Peyer's patch (tissue), 4 donors: ENCODE results near the gene AUTS2. TPM values are rescaled to one million over a fixed set of nuclear protein-coding genes. Genes with fewer than 3 reads are reported as not detected.

ENCODE experiments used
- DNase-seq, 3 donors: peaks; one replicate each; pipeline ENCODE4 v3.0.0-alpha.2; 2017 to 2019
- H3K27ac ChIP-seq, 4 donors: fragments of 200-600 bp; sonication (generic); one replicate each; pipeline ENCODE4 v1.5.1; 2016 to 2019
- H3K27me3 ChIP-seq, 2 donors: fragments of 200-600 bp; sonication (generic); one replicate each; pipeline ENCODE4 v1.5.1; 2019
- H3K36me3 ChIP-seq, 3 donors: fragments of 200-600 bp; sonication (generic); one replicate each; pipeline ENCODE4 v1.5.1; 2016 to 2019
- H3K4me1 ChIP-seq, 4 donors: fragments of 200-600 bp; sonication (generic); one replicate each; pipeline ENCODE4 v1.5.1; 2016 to 2019
- H3K4me3 ChIP-seq, 4 donors: fragments of 200-600 bp; sonication (generic); 1 replicate in 3 of 4; 2 replicates in 1 of 4; pipeline ENCODE4 v1.5.1; 2016 to 2019; ENCODE audit warnings: mild to moderate bottlenecking in 1 of 4
- H3K9me3 ChIP-seq, 4 donors: fragments of 200-600 bp; sonication (generic); one replicate each; pipeline ENCODE4 v1.5.1; 2016 to 2019; ENCODE audit warnings: mild to moderate bottlenecking in 1 of 4
- CTCF ChIP-seq, 6 experiments: fragments of 450-650 bp in 4 of 6; fragments of 200-600 bp in 2 of 6; sonication (generic) in 1 of 6; IDR thresholded peaks; one replicate each; pipeline ENCODE4 v1.5.1; 2017 to 2019; ENCODE audit warnings: antibody characterized with exemption in 6 of 6, mild to moderate bottlenecking in 3 of 6, moderate library complexity in 1 of 6
- POLR2A ChIP-seq, 2 donors: fragments of 450-650 bp; IDR thresholded peaks; one replicate each; pipeline ENCODE4 v1.5.1; 2017; ENCODE audit warnings: antibody characterized with exemption in 2 of 2, mild to moderate bottlenecking in 2 of 2, moderate library complexity in 2 of 2
- total RNA-seq, 4 donors: library from RNA; depleted of rRNA; stranded (reverse); fragments of >200 nt; gene quantifications; one replicate each; pipeline ENCODE4 v1.1.0, GENCODE V29; 2016

AUTS2 gene
- total RNA-seq, 4 donors from 2014 or later: 55.9 to 90.0 (median 72.6) TPM

DNA sequence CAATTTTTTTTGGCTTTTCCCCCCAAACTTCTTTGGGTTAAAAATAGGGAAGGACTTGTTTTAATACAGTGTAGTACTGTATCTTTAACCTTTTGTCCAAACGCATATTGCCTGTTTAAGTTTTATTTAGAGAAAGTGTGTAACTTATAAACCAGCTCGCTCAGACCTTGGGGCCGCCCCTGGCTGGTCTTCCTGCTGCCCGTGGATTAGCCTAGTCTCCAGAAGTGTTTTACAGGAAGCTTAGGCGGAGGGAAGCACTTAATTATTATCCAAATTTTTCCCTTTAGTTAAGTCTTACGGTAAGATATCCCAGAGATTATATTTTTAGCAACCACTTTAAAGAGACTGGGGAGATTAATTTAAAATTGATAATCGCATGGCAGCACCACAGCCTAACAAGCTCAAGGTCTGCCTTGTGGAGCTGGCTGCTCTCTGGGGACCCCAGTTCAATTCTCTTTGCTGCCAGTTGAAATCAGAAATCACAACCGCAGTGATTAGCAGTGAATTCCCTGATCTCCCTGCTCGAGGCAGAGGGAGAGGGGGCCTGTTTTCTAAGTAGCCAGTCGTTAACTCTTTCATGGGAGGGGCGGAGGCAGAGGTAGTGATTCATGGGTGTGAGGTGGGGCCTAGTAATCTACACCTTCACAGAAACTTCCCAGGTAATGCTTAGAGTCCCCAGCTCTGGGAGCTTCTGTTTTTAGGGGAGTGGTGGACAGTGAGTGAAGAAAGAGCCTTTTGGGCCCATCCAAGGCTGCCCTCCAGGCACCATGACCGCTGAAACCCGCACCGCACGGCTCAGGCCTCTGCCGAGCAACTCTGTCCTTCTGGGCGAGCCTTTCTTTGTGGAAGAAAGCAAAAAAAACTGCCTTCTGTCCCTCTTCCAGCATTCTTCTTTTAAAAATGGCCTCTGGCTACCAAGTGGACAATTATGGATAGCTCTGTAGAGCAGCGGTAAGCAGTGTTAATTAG lies 984.9 kb downstream of the AUTS2 start:
- Histone ChIP-seq H3K9me3 (no peaks in the 10 kb centered on the region), H3K27ac (no peak overlapping the region), H3K27me3 (no peaks in the 10 kb centered on the region), H3K4me3 (no peak overlapping the region), H3K36me3 (no peaks in the 10 kb centered on the region), H3K4me1 (peaks cover 0 to 18% (median 0%) of the 10 kb centered on the region in 4 donors)
- TF ChIP-seq CTCF (IDR thresholded peaks at IDR 0.05): no peak
- TF ChIP-seq POLR2A (IDR thresholded peaks at IDR 0.05): no peak
- no peak for DNase-seq

DNA sequence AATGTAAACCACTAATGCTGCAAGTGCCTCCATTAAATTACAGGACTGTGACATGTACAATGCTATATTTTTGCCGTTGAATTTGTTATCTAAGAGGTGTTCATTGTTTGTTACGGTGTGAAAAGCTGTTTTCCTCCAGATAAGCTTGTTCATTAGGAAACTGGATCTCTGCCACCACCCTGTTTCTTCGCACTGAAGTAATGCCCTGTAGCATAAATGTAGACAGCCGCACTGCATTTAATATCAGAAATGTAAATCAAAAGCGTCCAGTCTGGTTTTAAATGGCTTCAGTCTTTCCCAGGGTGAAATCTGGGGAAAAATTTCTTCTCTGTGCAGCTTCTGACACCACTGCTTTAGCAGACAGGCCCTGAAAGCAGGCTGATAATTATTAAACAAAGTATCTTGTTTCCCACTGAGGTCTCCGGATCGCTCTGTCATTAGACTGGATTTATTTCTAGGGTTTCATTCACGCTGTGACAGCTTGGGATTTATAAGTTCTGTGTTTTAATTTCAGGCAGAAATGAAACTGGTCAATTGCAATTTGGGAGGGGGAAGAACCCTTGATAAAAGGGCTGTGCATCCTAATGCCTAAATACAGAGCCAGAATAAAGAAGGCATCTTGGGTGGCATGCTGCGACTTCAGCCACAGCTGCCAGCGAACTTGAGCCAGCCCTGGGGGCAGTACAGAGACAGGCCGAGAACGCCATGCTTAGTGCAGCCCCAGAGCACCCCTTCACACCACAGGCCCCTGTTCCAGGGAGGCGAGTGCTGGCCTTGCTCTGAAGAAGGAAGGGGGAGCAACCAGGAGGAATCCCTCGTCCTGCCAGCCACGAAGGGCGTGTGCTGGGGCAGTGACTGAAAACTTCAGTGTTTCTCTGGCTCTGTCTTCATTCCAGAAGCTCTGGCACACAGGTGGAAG lies 985.9 kb downstream of the AUTS2 start:
- TF ChIP-seq CTCF (IDR thresholded peaks at IDR 0.05) (no peak), POLR2A (IDR thresholded peaks at IDR 0.05) (no peak)
- Histone ChIP-seq H3K27ac (no peak overlapping the region), H3K36me3 (no peaks in the 10 kb centered on the region), H3K9me3 (no peaks in the 10 kb centered on the region), H3K4me1 (peaks cover 0 to 18% (median 0%) of the 10 kb centered on the region in 4 donors), H3K4me3 (no peak overlapping the region), H3K27me3 (no peaks in the 10 kb centered on the region)
- no peak for DNase-seq

- no peaks in the 10 kb centered on the region for H3K27me3 ChIP-seq
- no peaks in the 10 kb centered on the region for H3K9me3 ChIP-seq
- H3K36me3 ChIP-seq: no peaks in the 10 kb centered on the region
- H3K4me1 ChIP-seq: peaks cover 0 to 18% (median 0%) of the 10 kb centered on the region in 4 donors
- TF ChIP-seq POLR2A (IDR thresholded peaks at IDR 0.05) (no peak), CTCF (IDR thresholded peaks at IDR 0.05) (peak in 1 of 6 experiments; percentile 4)
- DNase-seq: no peak
- no peak overlapping the region for H3K4me3 ChIP-seq
- no peak overlapping the region for H3K27ac ChIP-seq
These were observed 986.8 kb downstream of the AUTS2 start for GRCh38 chr7:70585071-70585470.

DNA sequence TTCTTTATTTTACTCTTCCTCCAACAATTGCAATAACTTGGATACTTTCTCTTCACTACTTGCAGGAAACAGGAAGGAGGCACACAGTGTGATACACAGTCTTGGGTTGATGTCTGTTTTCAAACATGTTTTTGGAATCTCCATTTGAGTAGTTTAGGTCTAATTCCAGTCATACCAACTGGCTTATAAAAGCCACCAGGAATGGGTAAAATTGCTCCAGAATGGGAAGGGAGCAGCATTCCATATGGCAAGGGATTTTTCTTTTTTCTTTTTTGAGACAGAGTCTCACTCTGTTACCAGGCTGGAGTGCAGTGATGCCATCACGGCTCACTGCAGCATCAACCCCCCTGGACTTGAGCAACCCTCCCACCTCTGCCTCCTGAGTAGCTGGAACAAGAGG lies 988.5 kb downstream of the AUTS2 start:
- H3K4me1 ChIP-seq: peaks cover 0 to 18% (median 1%) of the 10 kb centered on the region in 4 donors
- no peaks in the 10 kb centered on the region for H3K9me3 ChIP-seq
- no peaks in the 10 kb centered on the region for H3K36me3 ChIP-seq
- H3K27ac ChIP-seq: no peak overlapping the region
- H3K27me3 ChIP-seq: no peaks in the 10 kb centered on the region
- H3K4me3 ChIP-seq: no peak overlapping the region
- DNase-seq: no peak
- TF ChIP-seq POLR2A (IDR thresholded peaks at IDR 0.05): no peak
- no peak for TF ChIP-seq CTCF (IDR thresholded peaks at IDR 0.05)

DNA sequence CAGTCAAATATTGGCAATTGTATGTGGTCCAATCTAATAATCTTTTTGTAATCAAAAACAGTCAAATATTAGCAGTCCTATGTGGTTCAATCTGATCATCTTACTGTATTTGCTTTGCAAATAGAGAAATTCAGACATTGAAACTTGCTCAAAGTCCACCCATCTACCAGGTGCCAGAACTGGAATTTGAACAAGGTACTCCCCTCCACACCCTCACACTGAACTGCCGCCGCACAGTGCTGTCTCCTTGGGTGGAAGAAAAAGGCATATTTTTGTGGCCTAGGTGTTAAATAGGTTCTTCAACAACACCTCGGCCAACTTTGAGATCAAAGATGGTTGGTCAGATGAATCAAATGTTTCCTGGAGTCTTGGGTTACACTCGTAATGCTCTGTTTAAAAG lies 989.5 kb downstream of the AUTS2 start:
- Histone ChIP-seq H3K4me3 (no peak overlapping the region), H3K4me1 (peaks cover 0 to 18% (median 1%) of the 10 kb centered on the region in 4 donors), H3K9me3 (no peaks in the 10 kb centered on the region), H3K36me3 (no peaks in the 10 kb centered on the region), H3K27ac (peak overlapping the region in 1 of 4 donors; percentile 38), H3K27me3 (no peaks in the 10 kb centered on the region)
- DNase-seq: peak in 1 of 3 donors; percentile 49
- TF ChIP-seq POLR2A (IDR thresholded peaks at IDR 0.05): no peak
- TF ChIP-seq CTCF (IDR thresholded peaks at IDR 0.05): no peak
